Measurements from ENCODE around the gene ZNF677. TPM values are rescaled to one million over a fixed set of nuclear protein-coding genes. Genes with fewer than 3 reads are reported as not detected.

ZNF677 gene
- total RNA-seq (2022; extraction: Qiagen RNA extraction; ENCODE audit: low read depth) = not detected in 5 replicates

DNA sequence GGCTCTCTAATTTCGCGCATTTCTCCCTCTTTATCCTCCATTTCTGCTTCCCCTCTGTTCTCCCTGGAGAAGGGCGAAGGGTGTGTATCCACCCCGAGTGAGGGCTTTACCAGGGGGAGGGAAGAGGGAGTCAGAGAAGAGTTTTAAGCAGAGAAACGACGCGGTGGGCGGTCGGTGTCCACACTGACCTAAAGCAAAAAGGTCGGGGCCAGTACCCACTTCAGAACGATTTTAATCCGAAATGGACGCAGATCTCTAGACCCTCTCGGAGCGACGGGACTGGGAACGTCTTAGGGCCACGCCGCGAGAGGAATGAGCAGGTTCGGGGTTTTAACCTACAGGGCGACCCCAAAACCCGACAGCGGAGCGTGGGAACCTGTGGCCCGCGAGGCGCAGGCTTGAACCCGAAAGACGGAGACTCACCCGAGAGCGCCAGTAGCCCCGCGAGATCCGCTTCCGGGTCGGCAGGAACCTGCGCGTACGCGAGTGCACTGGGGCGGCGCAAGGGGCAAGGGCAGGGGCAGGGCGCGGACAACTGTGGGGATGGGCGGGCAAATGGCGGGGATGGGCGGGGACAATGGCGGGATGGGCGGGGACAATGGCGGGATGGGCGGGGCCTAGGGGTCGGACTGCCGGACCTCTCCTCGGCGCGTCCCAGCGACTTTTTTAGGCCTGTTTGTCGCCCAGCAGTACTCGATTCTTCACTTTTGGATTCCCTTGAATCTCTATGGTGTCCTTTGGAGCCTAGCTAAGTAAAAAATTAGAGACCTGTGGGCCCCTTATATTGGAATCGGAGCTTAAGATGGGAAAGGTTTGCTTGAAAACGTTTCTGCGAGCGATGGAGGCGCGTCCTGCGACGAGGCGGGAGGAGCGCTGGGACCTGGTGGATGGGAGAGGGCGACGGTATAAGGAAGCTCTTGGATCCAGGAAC lies at the start of gene ZNF677:
ZNF677 (minus strand) TSS at position 463 of the 931 bp plus-strand sequence. CDS start 3,323 bp downstream, outside the sequence.

DNA sequence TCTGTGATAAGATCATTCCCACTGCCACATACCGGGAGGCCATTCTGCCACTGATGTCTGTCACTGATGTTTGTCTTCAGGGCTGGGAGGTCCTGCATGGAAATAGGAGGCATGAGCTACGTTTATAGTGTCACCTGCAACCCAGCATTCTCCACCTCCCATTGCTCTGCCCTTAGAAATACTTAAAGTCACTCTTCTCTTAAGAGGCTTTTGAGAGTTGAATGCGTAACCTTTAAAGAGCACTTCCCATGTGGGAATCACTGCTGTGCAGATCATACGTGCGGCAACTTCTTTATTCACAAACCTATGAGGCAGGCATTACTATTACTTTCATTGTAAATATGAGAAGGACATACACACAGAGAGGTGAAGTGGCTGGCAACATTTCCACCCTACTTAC lies 12.9 kb upstream of the ZNF677 start, which contains the start of gene VN1R4:
VN1R4 (minus strand) TSS at position 101 of the 400 bp plus-strand sequence; CDS start at position 43, 58 bp downstream.

DNA sequence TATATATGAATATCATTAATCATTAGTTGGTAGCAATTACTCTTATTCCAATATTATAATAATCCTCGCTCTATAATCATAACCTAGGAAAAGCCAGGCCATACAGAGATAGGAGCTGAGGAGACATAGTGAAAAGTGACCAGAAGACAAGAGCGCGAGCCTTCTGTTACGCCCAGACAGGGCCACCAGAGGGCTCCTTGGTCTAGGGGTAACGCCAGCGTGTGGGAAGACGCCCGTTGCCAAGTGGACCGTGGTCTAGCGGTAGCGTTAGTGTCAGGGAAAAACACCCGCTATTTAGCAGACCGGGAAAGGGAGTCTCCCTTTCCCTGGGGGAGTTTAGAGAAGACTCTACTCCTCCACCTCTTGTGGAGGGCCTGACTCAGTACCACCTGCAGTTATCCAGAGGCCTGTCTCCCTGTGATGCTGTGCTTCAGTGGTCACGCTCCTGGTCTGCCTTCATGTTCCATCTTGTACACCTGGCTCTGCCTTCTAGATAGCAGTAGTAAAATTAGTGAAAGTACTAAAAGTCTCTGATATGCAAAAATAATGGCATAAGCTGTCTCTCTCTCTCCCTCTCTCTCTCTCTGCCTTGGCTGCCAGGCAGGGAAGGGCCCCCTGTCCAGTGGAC lies 3.2 kb upstream of the ZNF677 start, which contains the start of gene VN1R2:
VN1R2 (plus strand) TSS at position 578 of the 628 bp plus-strand sequence. CDS start 84 bp downstream, outside the sequence.

GRCh38 chr19:53192771-53193534 lies 61.7 kb downstream of the ZNF677 start, which contains the start of gene ZNF665:
Gene ZNF665, minus strand, starts transcription at chr19:53193358. Its CDS starts 10,460 bp downstream, at chr19:53182898.

Other genes with a start within 250 kb of the ZNF677 start
- gene ERVV-1, start 241.0 kb downstream of the ZNF677 start, total RNA-seq (2022; extraction: Qiagen RNA extraction; ENCODE audit: low read depth) = not detected in 5 replicates
- gene ERVV-2, start 210.1 kb downstream of the ZNF677 start, total RNA-seq (2022; extraction: Qiagen RNA extraction; ENCODE audit: low read depth) = not detected in 5 replicates
- gene ZNF160, start 151.5 kb downstream of the ZNF677 start, total RNA-seq (2022; extraction: Qiagen RNA extraction; ENCODE audit: low read depth) = 6.3 to 9.0 TPM (median 7.5 TPM) in 5 replicates
- gene ZNF415, start 122.0 kb downstream of the ZNF677 start, total RNA-seq (2022; extraction: Qiagen RNA extraction; ENCODE audit: low read depth) = not detected in 5 replicates
- gene ZNF347, start 95.8 kb downstream of the ZNF677 start, total RNA-seq (2022; extraction: Qiagen RNA extraction; ENCODE audit: low read depth) = not detected in 5 replicates
- gene ZNF665, start 61.5 kb downstream of the ZNF677 start, total RNA-seq (2022; extraction: Qiagen RNA extraction; ENCODE audit: low read depth) = not detected in 5 replicates
- not detected in 5 replicates for gene VN1R2, start 3.4 kb upstream of the ZNF677 start, total RNA-seq (2022; extraction: Qiagen RNA extraction; ENCODE audit: low read depth)
- not detected in 5 replicates for gene VN1R4, start 12.8 kb upstream of the ZNF677 start, total RNA-seq (2022; extraction: Qiagen RNA extraction; ENCODE audit: low read depth)
- 3.1 to 4.6 TPM (median 3.9 TPM) in 5 replicates for gene ZNF845, start 78.9 kb upstream of the ZNF677 start, total RNA-seq (2022; extraction: Qiagen RNA extraction; ENCODE audit: low read depth)
- 0.12 to 0.97 TPM (median 0.33 TPM) in 5 replicates for gene ZNF525, start 110.8 kb upstream of the ZNF677 start, total RNA-seq (2022; extraction: Qiagen RNA extraction; ENCODE audit: low read depth)
- 3.0 to 5.2 TPM (median 4.2 TPM) in 5 replicates for gene ZNF765, start 140.3 kb upstream of the ZNF677 start, total RNA-seq (2022; extraction: Qiagen RNA extraction; ENCODE audit: low read depth)
- gene ZNF761, start 177.1 kb upstream of the ZNF677 start, total RNA-seq (2022; extraction: Qiagen RNA extraction; ENCODE audit: low read depth) = 7.4 to 9.2 TPM (median 7.9 TPM) in 5 replicates
- gene ZNF813, start 212.9 kb upstream of the ZNF677 start, total RNA-seq (2022; extraction: Qiagen RNA extraction; ENCODE audit: low read depth) = 0.11 to 0.49 TPM (median 0.31 TPM) in 5 replicates

Data from A549 treated with ZK216348 at 1 μM for 4 hours (cell line).